HK-2 (cell line): ENCODE results near the gene UCN2.
"Not testable (repeated sequence)": the region's sequence is repeated elsewhere in the genome, so short reads cannot be mapped to it uniquely, and the experiment has no call there.

Source experiments
- DNase-seq: peaks from one replicate; pipeline ENCODE4 v3.0.0-alpha.2; 2018; ENCODE audit not compliant: unreplicated experiment

UCN2 gene

DNA sequence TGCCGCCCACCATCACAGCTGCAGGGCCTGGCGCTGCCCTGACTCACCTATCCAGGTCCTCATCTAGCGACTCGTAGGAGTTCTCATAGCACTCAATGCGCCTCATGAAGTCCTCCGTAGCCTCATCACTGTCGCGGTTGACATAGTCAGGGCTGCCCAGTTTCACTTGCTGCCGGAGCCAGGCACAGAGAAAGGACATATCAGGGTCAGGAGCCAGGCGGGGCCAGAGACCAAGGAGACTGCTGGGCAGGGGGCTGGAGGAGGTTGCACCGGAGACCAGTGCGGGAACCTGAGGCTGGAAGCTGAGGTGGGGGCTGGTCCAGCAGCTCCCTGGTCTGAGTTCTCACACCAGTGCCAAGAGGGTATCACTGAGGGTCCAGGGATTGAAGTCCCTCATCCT lies 25.1 kb downstream of the UCN2 start:
- no peak for DNase-seq

DNA sequence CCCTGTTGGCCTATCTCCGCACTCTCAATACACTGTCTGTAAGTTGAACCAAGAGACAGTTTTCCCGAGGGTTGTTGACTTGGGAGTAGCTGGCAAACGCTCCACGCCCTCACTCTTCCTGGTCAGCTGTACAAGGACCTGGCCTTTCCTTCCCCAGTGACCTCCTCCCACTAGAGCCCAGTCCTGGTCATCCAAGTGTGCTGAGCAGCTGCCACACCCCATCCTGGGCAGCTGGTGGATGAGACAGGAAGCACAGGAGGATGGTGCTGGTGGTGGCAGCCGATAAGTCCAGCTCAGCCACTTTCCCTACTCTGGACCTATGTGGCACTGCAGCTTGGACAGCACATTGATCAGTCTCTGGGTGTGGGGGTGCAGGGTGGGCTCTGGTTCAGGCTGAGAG lies 26.8 kb downstream of the UCN2 start:
- DNase-seq = no peak

DNA sequence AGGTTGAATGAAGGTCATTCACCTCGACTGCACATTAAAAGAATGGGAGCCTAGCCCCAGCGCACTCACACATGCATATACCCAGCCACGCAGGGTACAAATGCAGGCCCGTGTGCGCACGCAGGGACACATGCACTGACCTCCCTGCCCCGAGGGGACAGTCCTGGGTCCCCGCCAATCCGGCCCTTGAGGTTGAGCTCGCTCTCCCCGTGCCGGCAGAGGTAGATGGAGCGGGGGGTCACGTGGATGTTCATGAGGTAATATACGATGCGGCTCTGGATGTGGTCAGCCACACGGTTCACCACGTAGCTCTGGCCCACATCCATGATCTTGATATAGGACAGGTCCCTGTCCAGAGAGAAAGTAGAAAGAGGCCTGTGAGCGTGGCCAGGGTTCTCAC lies 27.5 kb downstream of the UCN2 start:
- no peak for DNase-seq

DNA sequence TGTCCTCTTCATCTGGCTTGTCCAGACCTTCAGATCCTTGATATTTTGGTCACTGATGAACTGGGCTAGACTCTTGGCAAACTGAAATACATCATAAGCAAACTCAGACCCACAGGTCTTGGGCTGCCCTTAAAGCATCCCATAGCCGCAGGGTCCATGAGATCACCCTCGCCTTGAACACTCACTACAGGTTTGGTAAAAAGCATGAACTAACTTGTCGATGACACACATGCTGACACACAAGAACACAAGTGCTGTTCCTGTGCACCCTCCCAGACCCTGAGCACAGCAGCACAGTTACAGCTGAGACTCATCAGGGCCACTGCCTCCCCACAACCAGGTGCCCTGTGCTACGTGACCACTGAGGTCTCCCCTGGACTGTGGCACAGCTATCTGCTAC lies 28.0 kb downstream of the UCN2 start:
- no peak for DNase-seq

DNA sequence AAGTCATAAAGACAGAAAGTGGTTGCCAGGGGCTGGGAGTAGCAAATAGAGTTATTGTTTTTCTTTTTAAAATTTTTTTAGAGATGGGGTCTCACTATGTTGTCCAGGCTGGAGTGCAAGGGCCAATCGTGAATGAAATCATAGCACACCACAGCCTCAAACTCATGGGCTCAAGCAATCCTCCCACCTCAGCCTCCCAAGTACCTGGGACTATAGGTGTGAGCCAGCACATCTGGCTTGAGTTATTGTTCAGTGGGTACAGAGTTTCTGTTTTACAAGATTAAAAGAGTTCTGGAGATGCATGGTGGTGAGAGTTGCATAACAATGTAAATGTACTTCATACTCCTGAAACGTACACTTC lies 30.6 kb downstream of the UCN2 start:
- DNase-seq = no peak

DNA sequence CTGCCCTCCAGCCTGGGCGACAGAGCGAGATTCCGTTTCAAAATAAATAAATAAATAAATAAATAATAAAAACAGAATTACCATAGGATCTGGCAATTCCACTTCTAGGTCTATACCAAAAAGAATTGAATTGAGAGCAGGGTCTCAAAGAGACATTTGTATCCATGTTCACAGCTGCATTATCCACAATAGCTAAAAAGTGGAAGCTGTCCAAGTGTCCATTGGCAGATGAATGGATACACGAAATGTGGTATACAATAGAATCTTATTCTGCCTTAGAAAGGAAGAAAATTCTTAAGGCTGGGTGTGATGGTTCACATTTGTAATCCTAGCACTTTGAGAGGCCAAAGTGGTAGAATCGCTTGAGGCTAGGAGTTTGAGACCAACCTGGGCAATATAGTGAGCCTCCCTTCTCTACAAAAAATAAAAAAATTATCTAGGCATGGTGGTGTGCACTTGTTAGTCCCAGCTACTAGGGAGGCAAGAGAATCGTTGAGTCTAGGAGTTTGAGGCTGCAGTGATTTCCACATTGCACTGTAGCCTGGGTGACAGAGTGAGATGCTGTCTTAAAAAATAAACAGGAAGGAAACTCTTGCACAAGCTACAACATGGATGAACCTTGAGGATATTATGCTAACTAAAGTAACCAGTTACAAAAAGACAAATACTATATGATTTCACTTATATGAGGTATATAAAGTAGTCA lies 31.2 kb downstream of the UCN2 start:
- DNase-seq = no peak

DNA sequence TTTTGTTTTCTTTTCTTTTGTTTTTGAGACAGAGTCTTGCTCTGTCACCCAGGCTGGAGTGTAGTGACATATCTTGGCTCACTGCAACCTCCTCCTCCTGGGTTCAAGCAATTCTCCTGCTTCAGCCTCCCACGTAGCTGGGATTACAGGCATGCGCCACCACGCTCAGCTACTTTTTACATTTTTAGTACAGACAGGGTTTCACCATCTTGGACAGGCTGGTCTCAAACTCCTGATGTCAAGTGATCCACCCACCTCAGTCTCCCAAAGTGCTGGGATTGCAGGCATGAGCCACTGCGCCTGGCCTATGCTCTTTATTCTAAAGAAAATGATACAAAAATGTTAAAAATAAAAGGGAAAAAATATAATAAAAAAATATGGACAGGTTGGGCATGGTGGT lies 32.9 kb downstream of the UCN2 start:
- not testable (repeated sequence) for DNase-seq

DNA sequence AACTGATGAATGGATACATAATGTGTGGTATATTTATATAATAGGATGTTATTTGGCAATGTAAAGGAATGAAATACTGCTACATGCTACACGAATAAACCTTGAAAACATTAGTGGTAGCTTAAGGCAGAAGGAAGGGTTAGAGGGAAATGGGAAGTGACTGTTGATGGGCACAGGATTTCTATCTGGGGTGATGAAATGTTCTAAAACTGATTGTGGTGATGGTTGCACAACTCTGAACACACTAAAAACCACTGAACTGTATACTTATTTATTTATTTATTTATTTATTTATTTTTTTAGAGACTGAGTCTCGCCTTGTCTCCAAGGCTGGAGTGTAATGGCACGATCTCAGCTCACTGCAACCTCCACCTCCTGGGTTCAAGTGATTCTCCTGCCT lies 34.8 kb downstream of the UCN2 start:
- no peak for DNase-seq

DNA sequence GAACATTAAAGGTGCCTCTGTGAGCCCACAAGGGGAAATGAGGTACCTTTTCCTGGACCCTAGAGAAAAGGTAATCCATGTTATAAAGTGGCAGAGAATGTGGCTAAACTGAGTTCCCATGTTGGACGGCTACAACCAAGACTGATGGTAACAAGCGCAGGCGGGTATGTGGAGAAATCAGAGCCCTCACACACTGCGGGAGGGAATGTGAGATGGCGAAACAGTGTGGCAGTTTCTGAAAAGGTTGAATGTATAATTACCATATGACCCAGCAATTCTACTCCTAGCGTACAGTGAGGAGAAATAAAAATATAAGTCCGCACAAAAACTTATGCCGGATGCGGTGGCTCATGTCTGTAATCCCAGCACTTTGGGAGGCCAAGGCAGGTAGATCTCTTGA lies 35.5 kb downstream of the UCN2 start:
- no peak for DNase-seq

DNA sequence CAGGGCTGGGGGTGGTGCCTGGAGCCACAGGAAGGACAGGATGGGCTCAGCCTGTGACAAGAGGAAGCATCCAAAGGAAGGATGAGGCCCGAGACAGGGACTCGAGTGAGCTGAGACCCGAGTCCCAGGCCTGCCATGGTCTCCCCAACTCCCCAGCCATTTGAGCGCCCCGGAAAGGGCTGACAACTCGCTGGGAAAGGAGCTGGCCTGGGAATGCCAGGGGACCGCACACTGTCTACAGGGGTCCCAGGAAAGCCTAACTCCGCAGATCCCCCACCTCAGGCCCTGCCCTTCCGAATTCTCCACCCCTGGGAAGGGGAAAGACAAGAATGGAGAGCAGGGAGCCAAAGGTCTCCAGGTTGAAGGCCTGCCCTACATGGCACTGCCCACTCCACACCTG lies 38.6 kb downstream of the UCN2 start:
- no peak for DNase-seq

DNA sequence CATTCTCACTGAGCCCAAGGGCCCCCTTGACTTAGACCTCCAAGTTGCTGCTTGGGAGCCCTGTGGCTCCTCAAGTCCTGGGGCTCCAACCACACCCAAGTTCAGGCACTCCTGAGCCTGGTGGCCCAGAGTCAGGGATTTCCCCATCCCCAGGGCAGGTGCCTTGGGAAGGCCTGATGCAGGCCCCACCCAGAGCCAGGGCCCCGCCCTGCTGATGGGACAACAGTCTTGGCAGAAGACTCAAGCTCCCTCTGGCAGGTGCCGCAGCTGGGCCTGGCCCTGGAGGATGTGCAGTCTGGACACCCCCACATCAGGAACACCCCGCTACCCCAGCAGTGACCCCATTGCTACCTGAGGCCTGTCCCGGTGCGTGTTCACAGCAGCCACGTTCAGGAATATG lies 41.9 kb downstream of the UCN2 start:
- DNase-seq = no peak

DNA sequence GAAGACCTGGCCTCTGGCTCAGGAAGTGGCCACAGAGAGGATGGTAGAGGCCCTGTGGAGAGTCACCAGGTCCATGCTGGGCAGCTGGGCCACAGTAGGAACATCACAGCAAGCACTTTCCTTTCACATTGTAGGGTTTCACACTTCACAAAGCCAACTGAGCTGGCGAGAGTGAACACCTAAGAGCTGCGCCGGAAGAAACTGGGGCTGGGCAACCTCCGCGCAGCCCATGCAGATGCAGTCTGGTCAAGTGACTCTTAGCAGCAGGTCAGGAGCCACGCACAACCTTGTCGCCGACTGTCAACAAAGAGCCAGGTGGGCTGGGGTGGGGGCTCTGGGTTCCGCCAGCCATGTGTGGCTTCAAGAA lies 44.3 kb downstream of the UCN2 start:
- DNase-seq = no peak

DNA sequence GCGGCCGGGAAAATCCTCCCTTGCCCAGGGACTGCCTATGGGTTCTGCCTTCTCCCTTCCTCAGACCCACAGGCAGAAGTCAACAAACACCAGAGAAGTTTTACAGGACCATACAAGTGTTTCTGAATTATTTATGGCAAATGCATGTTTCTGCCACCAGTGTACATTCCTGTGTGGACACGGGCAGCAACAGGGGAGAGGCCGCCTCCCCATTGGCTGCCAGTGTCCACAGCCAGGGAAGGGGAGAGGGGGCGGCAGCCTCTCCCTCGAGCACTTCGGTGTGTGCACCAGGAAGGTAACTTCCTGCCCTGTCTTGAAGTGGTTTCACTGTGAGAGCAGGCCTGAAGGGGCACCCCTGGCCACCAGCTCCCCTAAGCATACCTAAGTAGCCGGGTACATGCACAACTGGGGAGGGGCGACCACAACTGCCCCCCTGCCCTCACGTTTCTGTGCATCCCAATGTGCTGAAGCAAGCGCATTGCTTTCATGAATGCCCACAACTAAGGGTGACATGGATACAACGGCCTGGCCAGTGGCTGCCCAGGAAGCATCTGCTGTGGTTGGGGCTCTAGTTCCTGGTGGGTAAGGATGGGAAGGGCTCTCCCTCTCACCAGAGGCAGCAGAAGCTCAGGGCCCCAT lies 44.8 kb downstream of the UCN2 start:
- DNase-seq = no peak

DNA sequence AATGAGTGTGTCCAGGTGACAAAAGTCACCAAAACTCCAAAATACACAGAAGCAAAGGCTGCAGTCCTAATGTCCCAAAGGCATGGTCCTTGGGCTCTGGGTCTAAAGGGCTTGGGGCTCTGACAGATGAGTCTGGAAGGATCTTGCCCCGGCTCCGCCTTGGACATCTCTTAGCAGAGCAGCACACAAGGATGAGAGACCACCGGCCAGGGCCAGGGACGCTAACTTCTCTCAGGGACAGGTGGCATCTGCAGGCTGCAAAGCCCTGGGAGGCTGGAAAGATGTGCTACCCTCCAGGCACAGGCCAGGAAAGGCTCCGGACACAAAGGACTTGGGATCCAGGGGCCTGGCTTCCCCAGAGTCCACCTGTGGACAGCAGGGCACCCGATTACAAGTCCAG lies 45.5 kb downstream of the UCN2 start:
- DNase-seq = no peak

DNA sequence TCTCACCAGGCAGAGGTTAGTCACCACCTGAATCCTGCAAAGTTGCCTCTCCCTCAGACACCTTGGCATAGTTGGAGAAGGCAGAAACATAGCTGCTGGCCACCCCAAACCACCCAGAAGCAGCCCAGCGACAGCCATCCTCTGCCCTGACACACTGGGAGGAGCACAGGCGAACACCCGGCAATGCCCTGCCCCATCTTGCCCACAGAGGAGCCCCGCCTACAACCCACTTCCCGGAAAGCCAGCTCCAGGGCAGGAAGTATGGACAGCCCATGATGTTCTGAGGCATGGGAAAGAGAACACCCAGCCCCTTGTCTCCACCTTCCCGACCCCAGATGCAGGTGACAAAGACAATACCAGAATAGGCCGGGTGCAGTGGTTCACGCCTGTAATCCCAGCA lies 47.0 kb downstream of the UCN2 start:
- no peak for DNase-seq

DNA sequence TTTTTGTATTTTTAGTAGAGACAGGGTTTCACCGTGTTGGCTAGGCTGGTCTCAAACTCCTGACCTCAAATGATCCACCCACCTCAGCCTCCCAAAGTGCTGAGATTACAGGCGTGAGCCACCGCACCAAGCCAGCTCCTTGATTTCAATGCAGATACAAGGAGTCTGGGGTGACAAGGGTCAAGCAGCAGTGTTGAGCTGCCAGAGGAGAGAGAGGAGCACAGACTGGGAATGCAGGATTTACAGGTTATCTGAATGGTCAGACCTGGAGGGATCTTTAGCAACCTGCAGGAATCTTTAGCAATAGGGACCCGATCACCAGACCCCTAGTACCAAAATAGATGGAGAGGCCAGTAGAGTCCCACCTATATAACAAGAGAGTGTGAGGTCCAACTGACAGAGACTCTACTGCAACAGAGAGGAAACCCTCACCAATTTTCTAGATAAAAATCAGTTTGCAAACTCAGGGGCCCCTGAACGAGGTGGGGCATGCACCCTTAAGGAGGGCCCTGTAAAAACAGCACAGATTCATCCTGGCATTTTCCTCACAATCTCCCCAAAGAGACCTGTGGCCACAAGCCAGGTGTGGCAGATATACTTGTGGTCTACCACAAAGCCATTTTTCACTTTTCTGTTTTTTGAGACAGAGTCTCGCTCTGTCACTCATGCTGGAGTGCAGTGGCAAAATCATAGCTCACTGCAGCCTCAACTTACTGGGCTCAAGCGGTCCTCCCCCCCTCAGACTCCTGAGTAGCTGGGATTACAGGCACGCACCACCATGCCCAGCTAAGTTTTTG lies 49.0 kb downstream of the UCN2 start:
- no peak for DNase-seq
